HG03432 (cell line): ENCODE results near the gene RBM19.

Experiments
- ATAC-seq: cut with Tn5 transposase; IDR thresholded peaks from one replicate; pipeline ENCODE4 v1.9.1; 2021; ENCODE audit warnings: mild to moderate bottlenecking, moderate library complexity; ENCODE audit not compliant: unreplicated experiment

RBM19 gene

GRCh38 chr12:113889891-113890581 is 76.1 kb downstream of the RBM19 start:
- no peak for ATAC-seq

GRCh38 chr12:113889076-113889475 is 77.0 kb downstream of the RBM19 start:
- no peak for ATAC-seq

DNA sequence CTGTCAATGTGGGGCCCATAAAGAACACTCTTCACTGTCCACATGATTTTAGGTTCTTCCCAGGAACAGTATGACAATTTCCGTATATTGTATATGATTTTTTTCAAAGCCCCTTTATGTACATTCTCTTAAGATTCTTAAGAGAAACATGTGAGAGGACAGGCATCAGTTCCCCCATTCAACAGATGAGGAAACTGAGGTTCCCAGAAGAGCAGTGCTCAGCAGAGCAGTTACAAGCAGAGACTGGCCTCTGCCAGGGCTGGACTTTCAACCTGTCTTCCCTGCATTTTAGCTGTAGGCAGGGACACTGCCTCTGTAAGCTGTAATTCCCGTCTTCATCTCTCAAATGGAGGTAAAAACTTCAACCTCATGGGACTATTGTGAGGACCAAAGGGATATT is 77.7 kb downstream of the RBM19 start:
- ATAC-seq: no peak

DNA sequence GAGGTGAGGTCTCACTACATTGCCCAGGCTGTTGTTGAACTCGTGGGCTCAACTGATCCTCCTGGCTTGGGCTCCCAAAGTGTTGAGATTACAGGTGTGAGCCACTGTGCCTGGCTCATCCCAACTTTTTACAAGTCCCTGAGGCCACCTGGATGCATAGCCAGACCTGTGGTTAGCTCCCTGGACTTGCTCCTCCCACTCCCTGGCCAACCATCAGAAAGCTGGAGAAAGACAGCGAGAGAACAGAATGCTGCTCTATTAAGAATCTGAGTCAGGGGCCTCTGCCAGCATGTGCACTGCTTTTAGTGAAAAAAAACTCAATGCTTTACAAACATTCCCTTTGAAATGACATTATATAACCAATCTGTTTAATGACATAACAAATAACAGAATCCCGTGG is 78.2 kb downstream of the RBM19 start:
- ATAC-seq: no peak

DNA sequence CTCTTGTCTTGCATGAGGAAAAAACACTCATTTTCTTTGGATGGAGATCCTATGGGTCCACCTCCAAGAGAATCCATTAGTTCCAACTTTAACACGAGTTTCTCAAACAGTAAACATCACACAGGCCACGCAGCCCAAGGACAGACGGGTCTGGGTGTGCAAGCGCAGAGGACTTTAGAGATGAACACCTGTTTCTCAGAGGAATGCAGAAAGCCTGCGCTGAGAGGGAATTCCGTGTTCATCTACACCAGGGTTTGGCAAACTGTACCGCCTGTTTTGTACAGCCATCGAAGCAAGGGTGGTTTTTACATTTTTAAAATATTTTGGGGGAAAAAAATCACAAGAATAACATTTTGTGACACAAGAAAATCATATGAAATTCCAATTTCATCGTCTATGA is 79.4 kb downstream of the RBM19 start:
- ATAC-seq: no peak

GRCh38 chr12:113884392-113884791 is 81.7 kb downstream of the RBM19 start:
- ATAC-seq: no peak

- no peak for ATAC-seq
Observed at GRCh38 chr12:113882690-113883089, 83.4 kb downstream of the RBM19 start.

GRCh38 chr12:113880988-113881962 is 84.8 kb downstream of the RBM19 start:
- no peak for ATAC-seq

DNA sequence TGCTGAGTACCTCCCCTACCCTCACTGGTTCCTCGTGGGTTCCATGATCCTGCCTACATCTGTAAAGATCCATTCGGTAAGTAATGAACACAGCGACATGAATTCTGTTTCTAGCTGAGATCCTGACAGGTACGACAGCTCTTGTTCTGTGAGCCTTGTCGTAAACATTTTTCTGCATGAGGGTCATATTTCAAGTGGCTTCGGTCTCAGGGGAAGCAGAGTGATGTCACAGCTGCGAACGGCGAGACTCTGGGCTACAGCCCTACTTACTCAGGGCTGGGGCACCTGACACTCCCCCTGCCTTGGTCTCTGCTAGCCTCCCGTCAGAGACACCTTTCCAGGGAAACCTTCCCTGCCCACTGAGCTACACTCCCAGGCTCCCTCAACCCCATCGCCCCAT is 85.8 kb downstream of the RBM19 start:
- ATAC-seq: no peak

- ATAC-seq: no peak
Observed at GRCh38 chr12:113879658-113880057, 86.5 kb downstream of the RBM19 start.

DNA sequence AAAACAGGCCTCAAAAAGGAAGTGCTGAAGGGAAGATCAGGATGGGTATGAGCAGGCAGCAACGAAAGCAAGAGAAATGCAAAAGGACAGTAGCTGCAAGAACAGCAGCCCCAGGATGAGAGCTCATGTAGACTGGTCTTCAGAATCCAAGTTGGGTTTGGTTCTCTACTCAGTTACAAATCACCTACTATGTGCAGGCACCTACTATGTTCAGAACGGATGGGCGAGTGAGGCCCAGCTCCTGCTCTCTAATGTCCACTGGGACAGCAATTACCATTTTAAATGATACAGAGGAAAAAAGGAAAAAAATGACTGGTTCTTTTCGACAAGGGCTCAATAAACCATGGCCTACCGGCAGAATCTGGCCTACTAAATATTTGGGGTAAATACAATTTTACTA is 88.5 kb downstream of the RBM19 start:
- ATAC-seq: no peak

GRCh38 chr12:113876160-113876559 is 90.0 kb downstream of the RBM19 start:
- ATAC-seq: no peak

DNA sequence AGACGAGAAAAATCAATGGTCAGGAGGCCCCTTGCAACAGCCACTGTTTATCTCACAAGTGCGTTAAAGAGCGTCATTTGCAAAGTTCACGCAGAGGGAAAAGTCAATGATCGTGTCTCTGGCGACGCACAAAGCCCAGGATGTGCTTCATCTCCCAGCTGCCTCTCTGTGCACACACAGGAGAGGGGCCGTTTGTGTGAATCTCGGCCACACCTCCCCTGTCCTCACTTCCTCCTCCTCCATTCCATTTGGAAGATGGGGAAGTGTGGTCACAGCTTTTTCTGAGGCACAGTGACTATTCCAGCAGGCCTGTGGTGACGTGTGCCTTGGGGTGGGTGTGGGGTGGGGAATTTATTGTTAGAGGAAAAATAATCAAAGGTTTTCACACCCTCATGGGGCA is 90.4 kb downstream of the RBM19 start:
- no peak for ATAC-seq

GRCh38 chr12:113874999-113875561 is 91.0 kb downstream of the RBM19 start:
- no peak for ATAC-seq

- no peak for ATAC-seq
Observed at GRCh38 chr12:113874326-113874725, 91.8 kb downstream of the RBM19 start.

GRCh38 chr12:113873740-113874139 is 92.4 kb downstream of the RBM19 start:
- no peak for ATAC-seq

- ATAC-seq: no peak
Observed at GRCh38 chr12:113870890-113871289, 95.2 kb downstream of the RBM19 start.

DNA sequence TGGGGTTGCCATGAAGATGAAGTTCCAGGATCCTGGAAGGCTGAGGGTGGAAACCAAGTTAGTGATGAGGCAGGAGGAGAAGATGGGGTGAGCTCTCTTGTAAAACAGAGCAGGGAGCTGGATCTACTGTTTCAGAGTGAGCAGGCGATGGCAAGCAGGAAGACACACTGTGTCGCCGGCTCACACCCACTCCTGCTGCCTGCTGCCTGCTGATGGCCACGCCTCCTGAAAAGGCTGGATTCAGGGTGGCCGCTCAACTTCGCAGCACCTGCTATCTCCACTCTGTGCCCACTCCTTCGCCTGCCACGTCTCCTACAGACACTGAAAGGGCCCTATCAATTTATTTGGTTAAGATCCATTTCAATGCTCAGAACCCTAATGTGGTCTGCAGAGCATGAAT is 96.1 kb downstream of the RBM19 start:
- no peak for ATAC-seq

- ATAC-seq: no peak
Observed at GRCh38 chr12:113868365-113868764, 97.8 kb downstream of the RBM19 start.

DNA sequence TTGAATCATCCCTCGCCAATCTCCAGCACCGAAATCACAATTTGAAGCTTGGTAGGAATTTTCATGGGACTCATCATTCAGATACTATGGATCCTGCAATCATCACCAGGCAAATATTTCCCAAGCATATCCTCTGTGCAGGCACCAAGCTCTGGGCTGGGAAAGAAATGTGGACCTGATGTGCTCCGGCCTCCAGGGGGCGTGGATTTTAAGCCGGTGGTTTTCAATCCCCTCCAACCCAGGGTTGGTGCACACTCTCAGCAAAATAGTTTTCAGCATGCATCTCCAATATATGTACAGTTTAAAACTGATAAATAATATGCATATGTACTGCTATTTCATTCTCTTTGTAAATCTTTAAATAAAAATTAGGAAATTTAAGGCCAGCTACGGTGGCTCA is 98.9 kb downstream of the RBM19 start:
- ATAC-seq: no peak

- ATAC-seq: no peak
Observed at GRCh38 chr12:113866496-113866895, 99.6 kb downstream of the RBM19 start.

DNA sequence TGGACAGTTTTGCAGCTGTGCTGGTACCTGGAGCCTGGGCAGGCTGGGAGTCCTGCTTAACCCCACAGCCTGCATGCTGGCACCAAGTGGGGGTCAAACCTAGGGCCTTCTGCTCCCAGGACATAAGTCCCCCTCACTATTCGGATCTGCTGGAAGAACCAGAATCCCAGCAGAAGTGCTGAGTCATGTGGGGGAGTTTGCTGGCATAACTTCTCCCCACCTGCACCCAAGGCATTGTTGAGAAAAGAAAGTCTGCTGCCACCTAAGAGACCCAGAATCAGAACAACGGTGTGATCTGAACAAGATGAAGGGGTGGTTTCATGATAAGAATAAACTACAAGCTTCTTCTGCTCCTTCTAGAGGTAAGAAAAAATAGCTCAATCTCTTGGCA is 102.7 kb downstream of the RBM19 start:
- no peak for ATAC-seq
